ENCODE data around the gene GART.
"Not testable (repeated sequence)": the region's sequence is repeated elsewhere in the genome, so short reads cannot be mapped to it uniquely, and the experiment has no call there.

The GART gene

DNA sequence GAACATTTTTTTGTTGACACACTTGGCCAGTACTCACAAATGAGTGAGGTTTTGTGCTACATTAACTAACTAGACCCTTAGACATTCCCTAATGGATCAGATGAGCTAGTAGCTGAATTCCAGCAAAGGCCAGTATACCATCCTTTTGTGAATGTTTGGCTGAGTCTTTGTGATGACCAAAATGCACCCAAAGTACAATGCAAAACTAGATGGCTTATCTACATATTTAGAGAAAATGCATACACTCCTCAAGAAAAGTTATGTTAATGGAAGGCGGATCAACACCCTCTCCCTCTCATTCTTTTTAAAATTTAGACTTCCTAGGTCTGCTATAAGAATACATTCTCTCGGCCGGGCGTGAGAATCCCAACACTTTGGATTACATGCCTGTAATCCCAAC, 30.3 kb downstream of the GART start:
- no peak for DNase-seq

DNA sequence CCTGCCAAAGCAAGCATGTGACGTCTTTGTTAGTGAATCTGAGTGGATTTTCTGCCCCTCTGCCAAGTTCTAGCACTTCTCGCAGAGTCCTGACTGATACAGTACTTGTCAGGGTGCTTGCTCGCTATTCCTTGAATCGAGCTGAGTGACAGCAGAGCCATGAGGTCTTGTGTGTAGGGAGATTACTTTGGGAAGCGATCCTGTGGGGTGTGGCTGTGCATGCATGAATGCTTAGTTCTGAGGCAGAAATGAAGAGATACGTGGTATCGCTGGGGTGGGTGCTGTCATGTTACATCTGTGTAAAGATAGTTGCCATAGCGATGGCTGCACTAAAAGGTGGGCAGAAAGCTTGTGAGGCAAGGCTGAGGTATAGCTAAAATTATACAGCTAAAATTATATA, 31.1 kb downstream of the GART start:
- no peak for DNase-seq

DNA sequence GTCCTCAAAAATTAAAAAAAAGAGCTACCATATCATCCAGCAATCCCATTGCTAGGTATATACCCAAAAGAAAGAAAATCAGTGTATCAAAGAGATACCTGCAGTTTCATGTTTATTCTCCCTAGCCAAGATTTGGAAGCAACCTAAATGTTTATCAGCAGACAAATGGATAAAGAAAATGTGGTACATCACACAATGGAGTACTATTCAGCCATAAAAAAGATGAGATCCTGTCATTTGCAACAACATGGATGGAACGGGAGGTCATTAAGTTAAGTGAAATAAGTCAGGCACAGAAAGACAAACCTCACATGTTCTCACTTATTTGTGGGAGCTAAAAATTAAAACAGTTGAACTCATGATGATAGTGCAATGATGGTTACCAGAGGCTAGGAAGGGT, 34.9 kb downstream of the GART start:
- DNase-seq, result not testable (repeated sequence)

DNA sequence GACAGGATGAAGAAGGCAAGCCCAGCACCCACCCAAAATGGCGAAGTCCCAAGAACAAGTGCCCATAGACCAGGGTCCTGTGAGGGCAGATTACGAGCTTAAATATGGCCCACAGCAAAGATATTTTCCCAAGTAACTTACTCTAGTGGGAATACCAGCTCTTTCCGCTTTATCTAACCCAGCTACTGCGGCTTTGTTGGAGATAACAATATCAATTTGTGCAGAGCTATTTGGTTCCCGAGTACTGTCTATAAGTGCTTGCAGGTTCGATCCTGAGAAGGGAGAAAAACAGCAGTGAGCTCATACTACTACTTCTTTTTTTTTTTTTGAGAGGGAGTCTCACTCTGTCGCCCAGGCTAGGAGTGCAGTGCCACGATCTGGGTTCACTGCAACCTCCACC, 36.1 kb downstream of the GART start:
- no peak for DNase-seq

DNA sequence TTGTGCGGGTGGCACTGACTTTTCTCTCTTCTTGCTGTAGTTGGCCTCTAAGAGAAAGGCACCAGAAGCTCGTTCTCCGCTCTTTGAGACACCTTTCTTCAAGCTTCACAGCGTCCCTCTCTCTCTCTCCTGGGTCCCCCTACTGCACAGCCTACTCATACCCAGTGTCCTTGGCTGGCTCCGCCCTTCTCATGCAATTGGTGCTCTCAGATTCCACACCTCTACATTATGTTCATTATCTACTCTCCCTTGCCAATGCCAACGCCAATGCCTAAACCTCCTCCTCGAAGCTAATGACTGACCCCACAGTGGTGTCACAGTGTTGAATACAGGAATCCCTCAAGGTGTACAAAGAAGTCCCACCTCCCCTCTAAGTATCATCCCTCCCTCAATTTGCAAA, 45.6 kb downstream of the GART start:
- DNase-seq, result no peak

DNA sequence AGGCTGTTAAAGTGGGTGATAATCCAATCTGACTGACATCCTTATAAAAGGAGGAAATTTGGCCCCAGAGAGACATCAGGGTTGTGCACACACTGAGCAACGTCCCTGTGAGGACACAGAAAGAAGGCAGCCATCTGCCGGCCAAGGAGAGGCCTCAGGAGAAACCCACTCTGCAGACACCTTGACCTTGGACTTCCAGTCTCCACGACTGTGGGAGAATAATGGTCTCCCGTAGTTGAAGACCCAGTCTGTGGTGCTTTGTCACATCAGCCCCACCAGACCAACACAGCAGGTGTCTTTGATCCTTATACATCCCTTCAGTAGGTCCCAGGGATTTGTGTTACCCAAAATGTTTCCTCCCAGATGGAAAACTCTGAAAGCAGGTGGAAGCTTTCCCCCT, 46.2 kb downstream of the GART start:
- DNase-seq, result no peak

DNA sequence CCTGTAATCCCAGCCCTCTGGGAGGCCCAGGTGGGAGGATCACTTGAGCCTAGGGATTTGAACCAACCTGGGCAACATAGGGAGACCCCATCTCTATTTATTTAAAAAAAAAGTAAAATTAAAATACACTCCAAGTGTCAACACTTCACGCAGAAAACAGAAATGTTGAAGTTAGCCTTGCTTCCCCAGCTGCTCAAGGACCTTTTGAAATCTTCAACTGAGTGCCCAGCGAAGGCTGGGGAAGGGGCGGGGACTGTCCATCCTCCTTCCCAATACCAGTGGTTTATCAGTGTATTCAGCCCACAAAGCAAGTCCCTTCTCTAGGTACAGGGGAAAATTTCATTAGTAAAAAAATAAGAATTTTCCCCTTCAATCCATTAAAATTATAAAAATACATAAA, 48.2 kb downstream of the GART start:
- DNase-seq, result no peak

DNA sequence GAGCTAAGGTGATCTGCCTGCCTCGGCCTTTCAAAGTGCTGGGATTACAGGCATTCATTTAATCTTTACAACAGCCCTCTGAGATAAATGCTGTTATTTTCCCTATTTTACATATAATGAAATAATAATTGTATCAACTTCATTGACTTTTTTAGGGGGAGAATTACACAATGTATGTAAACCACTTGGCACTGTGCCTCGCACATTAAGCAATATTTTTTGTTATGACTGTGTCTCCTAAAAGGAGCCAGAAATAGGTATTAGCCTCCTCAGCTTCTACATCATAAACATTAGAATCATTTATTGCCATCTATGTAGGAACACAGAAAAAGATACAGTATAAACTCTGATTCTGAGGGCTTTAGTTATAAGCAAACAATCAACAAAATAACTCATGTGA, 49.3 kb downstream of the GART start:
- DNase-seq, result no peak

DNA sequence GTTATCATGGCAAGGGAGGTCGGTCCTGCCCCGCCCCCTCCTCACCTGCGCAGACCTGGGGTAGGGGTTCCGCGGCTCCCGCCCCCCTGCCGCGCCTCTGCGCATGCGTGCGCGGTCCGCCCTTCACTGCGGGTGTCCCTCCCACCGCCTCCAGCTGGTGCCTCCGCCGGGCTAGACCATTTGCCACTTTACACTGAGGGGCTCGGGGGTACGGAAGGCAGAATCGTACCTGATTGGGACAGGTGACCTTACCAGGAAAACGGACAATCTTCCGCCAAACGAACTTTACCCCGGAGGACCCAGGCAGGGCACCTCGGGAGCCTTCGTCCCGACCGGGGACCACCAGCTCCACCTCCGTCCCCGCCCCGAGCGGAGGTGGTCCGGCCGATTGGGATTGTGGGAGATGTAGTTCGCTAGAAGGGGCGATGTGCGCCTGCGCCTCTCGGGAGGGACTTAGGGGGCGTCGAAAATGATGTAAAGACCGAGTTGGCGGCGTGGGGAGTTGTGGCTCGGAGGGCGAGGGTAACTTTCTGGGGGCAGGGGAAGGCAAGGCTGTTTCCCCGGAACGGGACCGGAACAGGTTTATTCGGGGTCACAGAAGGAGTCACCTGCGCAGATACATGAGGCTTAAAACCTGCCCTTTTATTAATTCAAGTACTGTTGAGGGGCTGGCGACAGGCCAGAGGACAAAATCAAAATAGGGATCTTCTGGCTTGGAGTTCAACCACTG, 50.4 kb downstream of the GART start, which contains the start of gene DNAJC28:
Gene DNAJC28 (minus strand): TSS at position 344 of the 730 bp plus-strand sequence. CDS start 2,323 bp downstream, outside the sequence.
- peak; percentile 89 for DNase-seq

DNA sequence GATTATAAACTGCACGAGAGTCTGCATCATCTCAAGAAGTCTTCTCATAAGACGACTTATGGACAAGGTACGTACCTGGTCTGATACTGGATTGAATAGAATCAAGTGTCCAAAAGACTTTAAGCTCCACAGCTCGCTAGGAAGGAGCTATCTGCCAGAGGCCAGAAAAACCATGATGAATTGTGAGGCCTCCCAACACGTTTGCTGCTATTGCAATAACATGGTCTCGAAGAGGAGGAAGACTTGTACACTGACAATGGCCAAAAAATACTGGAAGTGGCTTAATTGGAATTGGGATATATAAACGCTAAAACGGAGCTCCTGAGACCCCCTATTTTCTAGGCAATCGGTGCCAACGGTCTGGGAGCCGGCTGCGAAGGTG, 50.9 kb downstream of the GART start:
- DNase-seq, result no peak

DNA sequence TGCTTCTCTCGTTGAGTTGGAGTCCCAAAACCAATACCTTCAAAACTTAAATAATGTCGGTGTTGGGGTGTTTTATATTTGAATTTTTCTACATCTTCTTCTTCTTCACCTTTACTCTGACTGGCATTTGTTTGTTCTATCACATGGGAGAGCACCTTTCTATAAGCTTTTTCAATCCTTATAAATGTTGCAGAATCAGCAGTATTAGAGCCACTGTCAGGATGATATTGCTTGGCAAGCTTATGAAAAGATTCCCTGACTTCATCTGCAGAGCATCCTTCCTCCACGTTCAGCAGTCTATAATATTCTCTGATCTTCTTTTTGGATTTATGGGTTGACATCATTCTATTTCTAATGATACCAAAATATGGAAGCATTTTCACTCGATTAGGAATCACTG, 53.0 kb downstream of the GART start:
- no peak for DNase-seq

DNA sequence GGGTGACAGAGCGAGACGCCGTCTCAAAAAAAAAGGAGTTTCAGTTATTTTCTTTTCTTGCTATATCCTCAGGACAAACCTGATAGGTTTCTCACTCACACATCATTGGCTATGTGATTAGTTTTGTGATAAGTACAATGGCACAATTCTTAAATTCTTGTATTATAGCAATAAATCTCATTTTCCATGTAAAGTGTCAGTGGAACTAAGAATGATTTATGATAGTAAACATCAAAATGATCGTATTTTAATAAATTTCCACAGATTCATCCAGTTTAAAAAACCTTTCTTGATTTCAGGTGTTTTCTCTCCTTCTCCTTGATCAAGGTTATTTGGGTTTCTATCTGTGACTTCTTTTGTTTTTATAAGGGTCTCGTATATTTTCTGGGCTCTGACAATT, 53.9 kb downstream of the GART start:
- no peak for DNase-seq

DNA sequence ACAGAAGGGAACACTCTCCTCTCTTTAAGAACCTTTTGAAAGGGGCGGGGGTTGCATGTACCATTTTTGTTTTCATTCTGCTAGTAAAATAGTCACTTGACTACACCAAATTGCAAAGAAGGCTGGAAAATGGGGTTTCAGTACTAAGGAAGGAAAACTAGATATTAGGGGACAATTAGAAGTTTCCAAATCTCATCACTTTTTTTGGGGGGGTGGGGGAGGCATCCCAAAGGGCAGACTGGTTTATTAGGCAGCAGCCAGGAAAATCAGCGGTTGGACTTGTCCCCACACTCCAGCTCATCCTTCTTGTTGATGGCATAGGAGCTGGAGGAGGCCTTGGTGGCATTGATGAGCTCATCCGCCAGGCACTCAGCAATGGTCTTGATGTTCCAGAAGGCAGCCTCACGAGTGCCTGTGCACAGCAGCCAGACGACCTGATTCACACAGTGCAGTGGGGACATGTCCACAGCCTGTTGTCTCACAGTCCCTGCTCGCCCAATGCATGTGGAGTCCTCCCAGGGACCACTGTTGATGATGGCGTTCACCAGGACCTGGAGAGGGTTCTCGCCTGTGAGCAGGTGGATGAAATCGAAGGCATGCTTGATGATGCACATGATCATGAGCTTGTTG, 60.5 kb downstream of the GART start:
- DNase-seq, result no peak

DNA sequence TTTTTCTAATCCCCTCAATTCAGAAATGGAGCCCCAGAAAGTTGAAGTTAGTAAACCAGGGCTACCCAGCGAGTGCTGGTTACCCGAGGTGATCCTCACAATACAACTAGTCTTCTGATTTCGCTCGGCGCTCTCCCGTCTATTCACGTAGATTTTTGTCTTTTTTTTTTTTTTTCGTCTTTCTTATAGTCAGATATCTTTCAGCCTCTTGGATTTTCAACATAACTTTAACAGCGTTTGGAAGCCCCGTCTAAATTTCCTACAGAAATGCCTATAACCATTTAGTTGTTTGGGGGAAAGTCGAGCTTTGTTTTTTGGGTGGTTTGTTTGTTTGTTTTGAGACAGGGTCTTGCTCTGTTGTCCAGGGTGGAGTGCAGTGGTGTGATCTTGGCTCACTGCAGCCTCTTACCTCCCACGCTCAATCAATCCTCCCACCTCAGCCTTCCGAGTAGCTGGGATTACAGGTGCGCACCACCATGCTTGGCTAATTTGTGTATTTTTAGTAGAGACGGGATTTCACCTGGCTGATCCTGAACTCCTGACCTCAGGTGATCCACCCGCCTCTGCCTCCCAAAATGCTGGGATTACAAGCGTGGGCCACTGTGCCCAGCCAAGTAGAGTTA, 61.3 kb downstream of the GART start:
- no peak for DNase-seq

DNA sequence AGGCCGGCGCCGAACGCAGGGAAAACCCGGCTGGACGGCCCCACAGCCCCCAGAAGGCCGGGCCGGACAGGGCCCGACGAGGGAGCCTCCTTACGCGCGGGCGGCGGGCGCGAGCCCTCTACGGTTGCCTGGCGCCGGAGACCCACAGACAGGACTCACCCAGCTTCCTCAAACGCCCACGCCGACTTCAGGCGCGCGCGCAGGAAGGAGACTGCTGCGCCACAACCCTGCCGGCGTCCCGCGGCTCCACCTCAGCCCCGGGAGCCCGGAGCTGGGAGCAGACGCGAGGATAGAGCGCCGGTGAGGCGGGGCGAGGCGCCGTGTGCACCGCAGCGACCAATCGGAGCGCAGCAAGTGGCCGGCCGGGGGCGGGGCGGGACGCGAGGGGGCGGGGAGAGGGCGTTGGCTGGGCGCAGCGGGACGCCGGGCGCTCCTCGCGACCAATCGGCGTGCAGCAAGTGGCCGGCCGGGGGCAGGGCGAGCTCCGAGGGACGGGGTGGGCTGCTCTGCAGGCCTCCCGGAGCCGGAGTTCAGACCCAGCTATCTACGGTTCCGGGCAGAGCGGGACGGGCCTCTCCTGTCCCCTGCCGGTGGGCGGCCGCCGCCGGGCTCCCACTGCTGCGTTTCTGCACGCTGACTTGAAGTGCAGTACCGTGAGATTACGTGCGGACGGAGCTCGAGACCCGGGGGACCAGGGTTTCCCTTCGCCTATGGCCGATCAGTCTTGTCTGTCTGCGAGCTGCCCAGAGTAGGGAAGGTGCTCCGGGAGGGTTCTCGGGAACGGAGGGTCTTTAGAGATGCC, 62.0 kb downstream of the GART start, which contains the start of gene TMEM50B:
Gene TMEM50B (minus strand): TSS at position 296 of the 802 bp plus-strand sequence. CDS start 11,089 bp downstream, outside the sequence.
- peak; percentile 91 for DNase-seq

DNA sequence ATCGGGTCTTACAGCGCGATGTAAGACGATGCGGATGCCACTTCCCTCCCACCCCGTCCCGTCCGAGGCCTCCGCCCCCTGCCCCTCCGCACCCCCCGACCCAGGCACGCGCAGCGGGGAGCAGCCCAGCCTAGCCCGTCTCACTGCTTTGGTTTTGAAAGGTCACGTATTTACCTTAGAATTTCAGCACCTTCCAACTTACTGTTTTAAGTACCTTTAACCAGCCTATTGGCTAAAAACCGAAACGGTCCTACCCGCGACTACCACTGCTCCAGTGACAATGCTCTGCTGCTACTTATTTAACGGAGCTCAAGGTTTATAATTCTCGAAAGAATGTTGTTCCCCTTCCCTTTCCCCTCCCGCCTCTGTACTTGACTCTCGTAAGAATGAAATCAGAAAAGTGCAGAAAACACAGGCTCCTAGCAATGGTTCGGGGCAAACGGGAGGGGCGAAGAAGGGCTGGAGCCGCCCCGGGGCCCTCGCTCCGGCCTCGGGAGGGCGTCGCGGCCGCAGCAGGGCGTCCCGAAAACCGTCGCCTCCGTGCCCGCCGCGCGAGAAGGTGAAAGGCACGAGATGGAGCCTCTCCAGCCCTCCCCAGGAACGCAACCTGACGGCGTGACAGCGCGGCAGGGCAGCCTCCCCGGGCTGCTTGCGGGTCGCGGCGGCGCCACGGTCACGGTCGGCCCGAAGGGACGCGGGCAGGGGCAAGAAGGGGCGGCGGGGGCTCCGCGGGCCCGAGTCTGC, 62.8 kb downstream of the GART start:
- DNase-seq, result peak; percentile 3

DNA sequence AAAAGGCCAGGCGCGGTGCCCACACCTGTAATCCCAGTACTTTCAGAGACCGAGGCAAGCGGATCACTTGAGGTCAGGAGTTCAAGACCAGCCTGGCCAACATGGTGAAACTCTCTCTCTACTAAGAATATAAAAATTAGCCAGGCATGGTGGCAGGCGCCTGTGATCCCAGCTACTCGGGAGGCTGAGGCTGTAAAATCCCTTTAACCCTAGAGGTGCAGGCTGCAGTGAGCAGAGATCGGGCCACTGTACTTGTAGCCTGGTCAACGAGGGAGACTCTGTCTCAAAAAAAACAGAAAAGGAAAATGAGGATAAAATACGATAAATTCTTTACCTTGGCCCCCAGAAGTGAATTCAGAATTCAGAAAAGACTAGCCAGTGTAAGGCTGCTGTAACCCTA, 63.7 kb downstream of the GART start:
- DNase-seq, result no peak

DNA sequence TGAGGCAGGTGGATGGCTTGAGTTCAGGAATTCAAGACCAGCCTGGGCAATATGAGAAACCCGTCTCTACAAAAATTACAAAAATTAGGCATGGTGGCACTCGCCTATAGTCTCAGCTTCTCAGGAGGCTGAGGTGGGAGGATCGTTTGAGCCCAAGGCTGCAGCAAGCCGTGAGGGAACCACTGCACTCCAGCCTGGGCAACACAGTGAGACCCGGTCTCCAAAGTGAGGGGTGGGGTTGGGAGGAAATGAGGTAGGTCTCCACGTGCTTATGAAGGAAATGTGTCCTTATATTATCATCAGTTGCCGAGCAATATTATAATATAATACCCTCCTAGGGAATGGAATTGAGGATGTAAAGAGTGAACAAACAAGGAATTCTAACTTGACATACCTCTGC, 64.9 kb downstream of the GART start:
- DNase-seq, result no peak

DNA sequence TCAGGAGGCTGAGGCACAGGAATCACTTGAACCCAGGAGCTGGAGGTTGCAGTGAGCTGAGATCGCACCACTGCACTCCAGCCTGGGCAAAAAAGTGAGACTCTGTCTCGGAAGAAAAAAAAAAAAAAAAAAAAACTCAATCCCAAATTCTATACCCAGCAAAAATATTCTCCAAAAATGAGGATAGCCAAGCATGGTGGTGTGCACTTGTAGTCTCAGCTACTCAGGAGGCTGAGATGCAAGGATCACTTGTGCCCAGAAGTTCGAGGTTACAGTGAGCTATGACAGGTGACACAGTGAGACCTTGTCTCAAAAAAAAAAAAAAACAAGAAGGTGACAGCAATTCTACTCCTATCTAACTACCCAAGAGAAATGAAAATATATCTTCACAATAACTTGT, 68.6 kb downstream of the GART start:
- no peak for DNase-seq

DNA sequence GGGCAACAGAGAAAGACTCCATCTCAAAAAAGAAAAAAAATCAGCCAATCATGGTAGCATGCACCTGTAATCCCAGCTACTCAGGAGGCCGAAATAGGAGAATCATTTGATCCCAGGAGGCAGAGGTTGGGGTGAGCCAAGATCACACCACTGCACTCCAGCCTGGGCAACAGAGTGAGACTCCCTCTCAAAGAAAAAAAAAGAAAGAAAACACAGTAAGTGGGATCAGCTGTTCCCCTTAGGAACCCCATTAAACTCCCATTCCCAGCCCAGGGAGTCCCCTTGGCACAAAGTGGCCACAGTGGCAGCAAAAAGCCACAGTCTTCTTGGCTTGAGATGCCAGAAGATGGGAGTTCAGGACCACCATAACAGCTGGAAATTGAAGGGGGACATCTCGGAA, 71.2 kb downstream of the GART start:
- no peak for DNase-seq

DNA sequence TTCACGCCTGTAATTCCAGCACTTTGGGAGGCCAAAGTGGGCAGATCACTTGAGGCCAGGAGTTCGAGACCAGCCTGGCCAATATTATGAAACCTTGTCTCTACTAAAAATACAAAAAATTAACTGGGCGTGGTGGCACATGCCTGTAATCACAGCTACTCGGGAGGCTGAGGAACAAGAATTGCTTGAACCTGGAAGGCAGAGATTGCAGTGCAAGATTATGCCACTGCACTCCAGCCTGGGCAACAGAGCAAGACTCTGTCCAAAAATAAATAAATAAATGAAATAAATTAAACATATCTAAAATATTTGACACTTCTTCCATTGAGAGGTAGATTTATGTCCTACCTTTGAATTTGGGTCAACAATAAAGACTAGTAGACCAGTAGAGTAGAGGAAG, 72.7 kb downstream of the GART start:
- DNase-seq, result not testable (repeated sequence)

DNA sequence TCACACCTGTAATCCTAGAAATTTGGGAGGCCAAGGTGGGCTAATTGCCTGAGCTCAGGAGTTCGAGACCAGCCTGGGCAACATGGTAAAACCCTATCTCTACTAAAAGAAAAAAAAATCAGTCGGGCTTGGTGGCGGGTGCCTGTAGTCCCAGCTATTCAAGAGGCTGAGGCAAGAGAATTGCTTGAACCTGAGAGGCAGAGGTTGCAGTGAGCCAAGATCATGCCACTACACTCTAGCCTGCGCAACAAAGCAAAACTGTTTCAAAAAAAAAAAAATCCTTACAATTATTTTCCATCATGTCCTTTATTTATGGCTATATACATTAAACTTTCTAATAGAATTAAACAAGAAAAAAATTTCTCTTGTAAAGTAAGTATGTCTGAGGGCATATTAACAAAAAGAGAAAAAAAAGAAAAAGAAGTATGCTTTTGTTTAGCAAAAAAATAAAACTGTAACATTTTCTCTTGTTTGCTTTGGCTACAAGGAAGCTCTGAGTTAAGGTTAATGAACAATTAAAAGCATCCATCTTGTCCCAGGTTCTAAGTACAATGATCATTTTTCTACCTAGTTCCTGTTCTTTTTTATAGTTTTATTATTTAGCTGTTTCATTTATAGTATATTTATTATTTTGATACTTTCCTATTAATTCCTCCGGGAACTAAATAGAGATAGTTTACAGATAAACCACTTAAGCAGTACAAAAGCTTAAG, 80.2 kb downstream of the GART start:
- no peak for DNase-seq

All from NCI-H1092 (cell line).